Gastroesophageal sphincter (tissue), 3 donors: ENCODE measurements around the gene MT1HL1.

Experiments
- EP300 ChIP-seq: sonication (generic); formaldehyde crosslinking; IDR thresholded peaks from one replicate; pipeline ENCODE4 v1.6.1; 2017; ENCODE audit warnings: antibody characterized with exemption, mild to moderate bottlenecking
- POLR2A ChIP-seq, 2 donors: fragments of 450-650 bp; IDR thresholded peaks; one replicate each; pipeline ENCODE4 v1.6.1; 2017; ENCODE audit warnings: antibody characterized with exemption in 2 of 2, mild to moderate bottlenecking in 2 of 2, moderate library complexity in 1 of 2
- POLR2AphosphoS5 ChIP-seq: sonication (generic); formaldehyde crosslinking; IDR thresholded peaks from one replicate; pipeline ENCODE4 v1.6.1; 2017; ENCODE audit warnings: antibody characterized with exemption
- TF ChIP-seq, protein P1 (sequence below), 4 experiments: fragments of 200-600 bp in 2 of 4; fragments of 450-650 bp in 2 of 4; sonication (generic) in 1 of 4; IDR thresholded peaks; one replicate each; pipeline ENCODE4 v1.5.1; 2017 to 2019; ENCODE audit warnings: antibody characterized with exemption in 4 of 4, mild to moderate bottlenecking in 2 of 4, moderate library complexity in 2 of 4

DNA sequence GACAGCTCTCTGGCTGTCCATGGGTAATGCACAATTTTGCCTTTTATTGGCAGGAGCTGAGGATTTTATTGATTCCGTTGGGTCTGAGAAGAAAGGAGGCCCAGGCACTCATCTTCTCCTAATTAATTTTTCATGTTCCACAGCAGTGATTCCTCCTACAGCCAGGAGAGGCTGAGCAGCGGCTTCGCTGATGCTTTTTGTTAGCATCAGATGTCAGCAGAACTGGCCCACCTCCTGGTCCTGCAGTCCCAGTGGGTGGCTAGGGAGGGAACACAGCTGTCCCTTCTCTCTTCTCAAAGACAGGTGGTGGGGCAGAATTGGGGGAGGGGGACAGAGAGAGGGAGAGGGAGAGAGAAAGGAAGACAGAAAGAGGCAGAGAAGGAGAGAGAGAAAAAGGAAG, 5.7 kb downstream of the MT1HL1 start:
- TF ChIP-seq, protein P1, sequence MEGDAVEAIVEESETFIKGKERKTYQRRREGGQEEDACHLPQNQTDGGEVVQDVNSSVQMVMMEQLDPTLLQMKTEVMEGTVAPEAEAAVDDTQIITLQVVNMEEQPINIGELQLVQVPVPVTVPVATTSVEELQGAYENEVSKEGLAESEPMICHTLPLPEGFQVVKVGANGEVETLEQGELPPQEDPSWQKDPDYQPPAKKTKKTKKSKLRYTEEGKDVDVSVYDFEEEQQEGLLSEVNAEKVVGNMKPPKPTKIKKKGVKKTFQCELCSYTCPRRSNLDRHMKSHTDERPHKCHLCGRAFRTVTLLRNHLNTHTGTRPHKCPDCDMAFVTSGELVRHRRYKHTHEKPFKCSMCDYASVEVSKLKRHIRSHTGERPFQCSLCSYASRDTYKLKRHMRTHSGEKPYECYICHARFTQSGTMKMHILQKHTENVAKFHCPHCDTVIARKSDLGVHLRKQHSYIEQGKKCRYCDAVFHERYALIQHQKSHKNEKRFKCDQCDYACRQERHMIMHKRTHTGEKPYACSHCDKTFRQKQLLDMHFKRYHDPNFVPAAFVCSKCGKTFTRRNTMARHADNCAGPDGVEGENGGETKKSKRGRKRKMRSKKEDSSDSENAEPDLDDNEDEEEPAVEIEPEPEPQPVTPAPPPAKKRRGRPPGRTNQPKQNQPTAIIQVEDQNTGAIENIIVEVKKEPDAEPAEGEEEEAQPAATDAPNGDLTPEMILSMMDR (IDR thresholded peaks at IDR 0.05), result no peak
- TF ChIP-seq POLR2A (IDR thresholded peaks at IDR 0.05) (no peak), EP300 (no peak), POLR2AphosphoS5 (no peak)
